Stimulated activated CD8-positive, alpha-beta memory T cell treated with anti-CD3 and anti-CD28 coated beads, Interleukin-12 subunit alpha, Interleukin-12 subunit beta, amount 100 ng/mL, for 24 hours (primary cell): Measurements from ENCODE around the gene STK36.
"Not testable (repeated sequence)": the region's sequence is repeated elsewhere in the genome, so short reads cannot be mapped to it uniquely, and the experiment has no call there.

Experiments used
- DNase-seq: peaks from one replicate; pipeline ENCODE4 v3.0.0-alpha.2; 2020; ENCODE audit errors: extremely low read depth

The STK36 gene

DNA sequence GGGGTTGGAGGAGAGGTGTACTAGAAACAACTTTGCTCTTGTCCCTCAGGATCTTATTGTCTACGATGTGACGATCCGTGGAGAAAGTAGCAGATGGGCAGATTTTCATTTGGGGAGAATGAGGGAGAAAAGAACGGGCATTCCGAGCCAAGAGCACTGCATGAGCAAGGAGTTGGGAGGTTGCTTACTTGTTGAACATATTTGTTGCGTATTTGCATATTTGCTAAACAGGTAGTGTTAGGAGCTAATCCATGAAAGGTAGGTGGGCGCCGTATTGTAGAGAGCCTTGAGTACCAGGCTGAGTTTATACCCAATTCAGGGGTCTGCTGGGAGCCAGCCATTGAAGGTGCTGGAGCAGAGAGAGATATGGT, 11.9 kb upstream of the STK36 start:
- no peak for DNase-seq

DNA sequence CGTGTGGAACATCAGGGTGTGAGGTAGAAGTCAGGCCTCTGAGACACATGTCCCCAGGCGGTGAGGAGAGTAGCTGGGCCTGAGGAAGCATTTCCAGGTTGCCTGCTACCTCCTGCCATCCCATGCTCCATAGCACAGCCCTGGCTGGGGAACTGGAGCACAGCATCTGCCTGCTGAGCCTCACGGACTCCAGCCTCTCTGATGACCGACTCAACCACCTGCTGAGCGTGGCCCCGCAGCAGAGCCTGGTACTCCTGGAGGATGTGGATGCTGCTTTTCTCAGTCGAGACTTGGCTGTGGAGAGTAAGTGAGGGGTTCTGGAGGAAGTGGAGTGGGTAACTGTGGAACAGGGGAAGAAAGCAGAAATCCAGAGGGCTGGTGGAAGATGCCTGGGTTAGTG, 9.5 kb upstream of the STK36 start:
- DNase-seq, result no peak

DNA sequence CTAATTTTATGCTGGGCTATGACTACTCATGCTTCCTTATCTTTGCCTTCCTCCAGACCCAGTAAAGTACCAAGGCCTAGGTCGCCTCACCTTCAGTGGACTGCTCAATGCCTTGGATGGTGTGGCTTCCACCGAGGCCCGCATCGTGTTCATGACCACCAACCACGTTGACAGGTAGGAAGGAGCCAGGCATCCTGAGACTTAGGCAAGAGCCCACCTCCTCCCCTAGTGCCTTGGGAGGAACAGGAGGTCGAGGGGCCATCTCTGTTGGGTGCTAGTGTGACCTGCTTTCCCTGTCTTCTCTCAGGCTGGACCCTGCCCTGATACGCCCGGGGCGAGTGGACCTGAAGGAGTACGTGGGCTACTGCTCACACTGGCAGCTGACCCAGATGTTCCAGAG, 9.1 kb upstream of the STK36 start:
- no peak for DNase-seq

DNA sequence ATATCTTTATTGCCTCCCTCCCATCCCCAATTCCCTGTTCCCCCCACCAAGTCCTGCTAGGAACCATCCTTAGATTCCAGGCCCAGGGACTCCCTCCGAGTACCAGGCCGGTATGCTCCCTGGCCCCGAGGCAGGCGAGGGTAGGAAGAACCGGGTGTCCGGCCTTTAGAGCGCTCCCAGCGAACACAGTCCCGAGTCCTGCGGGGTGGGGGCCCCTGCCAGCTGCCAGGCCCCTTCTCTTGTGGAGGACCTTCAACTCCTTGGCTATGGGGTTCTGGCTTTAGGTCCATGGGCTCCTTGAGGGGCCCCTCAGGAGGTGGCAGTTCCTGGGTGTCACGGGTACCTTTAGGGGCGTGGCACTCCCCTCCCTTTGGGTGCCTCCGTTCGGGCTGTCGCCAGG, 8.0 kb upstream of the STK36 start:
- no peak for DNase-seq

DNA sequence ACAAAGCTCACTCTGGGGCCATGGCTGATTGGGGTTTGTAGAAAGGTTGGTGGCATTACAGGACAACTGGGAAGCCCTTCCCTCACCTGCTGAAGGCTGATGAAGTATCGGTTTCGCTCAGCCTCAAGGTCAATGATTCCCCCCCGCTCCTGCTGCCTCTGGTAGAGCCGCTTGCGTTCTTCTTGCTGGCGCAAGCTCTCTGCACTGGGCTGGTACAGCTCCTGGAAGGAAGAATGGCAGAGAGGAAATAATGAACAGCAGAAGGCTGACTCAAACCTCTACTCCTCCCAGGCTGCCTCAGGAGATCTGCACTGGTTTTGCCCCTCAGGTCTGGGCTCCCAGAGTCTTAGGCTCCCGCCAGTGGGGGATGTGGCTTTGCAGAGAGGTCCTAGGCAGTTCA, 7.2 kb upstream of the STK36 start:
- no peak for DNase-seq

DNA sequence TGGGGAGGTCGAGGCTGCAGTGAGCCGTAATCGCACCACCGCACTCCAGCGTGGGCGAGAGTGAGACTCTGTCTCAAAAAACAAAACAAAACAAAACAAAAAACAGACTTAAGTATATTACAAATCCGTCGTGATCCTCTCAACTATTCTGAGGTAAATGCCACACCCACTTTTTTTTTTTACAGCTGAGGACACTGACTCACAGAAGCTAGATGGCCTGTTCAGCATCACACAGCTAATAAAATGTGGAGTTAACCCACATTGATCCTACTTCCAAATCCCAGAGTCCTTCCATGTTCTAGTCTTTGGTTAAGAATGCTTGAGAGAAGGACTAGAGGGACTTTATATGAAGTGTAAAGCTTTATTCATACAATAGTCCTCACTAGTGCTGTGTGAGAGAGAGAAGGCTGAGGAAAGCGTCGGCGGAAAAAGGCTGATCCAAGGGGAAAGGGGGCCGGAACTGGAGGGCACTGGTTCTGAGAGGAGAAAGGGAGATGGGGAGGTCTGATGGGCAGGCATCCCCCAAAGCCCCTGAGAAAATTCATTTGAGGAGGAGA, 711 bp upstream of the STK36 start:
- DNase-seq, result no peak

DNA sequence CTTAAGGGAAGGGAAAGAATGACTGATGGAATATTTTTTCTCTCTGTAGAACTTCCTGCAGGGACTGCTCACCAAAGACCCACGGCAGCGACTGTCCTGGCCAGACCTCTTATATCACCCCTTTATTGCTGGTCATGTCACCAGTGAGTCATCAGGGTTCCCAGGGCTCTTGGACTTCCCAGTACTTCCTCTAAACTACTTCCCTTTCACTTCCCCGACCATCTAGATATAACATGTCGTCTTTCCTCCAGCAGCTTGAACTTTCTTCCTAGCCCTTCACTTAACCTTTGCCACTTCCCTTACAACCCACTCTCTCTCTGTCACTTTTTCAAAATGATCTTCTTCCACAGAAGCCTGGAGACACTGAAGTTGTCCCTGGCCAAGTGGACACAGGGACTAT, 7.2 kb downstream of the STK36 start:
- DNase-seq, result no peak

DNA sequence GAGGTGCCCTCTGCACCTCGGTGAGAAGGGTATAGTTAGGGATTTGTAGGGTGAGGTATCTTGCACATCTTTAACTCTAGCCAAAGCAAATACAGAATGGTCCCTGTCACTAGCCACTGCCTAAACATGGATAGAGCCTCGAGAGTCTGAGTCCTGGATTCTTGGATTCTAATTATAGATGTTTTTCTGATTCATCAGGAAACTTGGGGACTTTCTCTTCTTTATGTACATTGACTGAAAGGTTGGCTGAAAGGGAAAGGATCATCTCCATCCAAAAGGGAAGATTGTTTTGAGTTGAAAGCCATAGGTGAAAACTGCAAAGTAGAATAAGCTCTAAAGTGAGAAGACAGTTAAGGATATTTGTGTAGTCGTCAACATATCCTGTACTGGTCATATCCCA, 8.2 kb downstream of the STK36 start:
- no peak for DNase-seq

DNA sequence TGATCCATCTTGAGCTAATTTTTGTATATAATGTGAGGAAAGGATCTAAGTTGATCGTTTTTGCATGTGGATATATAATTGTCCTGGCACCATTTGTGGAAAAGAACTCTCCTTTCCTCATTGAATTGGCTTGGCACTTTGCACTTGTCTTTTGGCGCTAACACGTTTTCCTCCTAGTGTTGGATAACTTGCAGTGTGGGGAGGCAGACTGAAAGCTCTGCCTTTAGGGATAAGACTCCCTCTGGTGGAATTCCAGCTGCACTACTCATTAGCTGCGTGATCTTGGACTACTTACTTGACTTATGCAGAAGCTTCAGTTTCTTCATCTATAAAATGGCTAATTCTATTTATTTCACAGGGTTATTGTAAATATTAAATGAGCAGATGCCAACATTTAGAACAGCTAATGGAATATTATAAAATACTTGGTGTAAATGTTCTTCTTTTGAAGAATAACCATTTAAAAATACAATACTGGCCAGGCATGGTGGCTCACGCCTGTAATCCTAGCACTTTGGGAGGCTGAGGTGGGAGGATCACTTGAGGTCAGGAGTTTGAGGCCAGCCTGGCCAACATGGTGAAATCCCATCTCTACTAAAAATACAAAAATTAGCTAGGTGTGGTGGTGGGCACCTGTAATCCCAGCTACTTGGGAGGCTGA, 15.6 kb downstream of the STK36 start:
- DNase-seq, result not testable (repeated sequence)

DNA sequence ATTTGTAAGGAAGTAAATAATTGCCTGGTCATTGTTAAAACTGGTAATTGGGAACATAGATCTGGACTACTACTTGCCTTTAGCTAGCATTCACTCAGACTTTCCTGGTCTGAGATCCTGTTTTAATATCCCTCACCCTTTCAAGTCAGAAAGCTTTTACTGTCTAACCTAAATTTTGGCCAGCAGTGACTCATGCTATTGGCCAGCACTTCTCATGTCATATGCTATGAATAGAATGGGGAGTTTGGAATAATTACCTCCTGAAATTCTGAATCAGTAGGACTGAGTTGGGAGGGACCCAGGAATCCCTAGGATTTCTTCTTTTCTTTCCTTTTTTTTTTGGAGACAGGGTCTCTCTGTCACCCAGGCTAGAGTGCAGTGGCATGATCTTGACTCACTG, 19.3 kb downstream of the STK36 start:
- DNase-seq, result no peak

DNA sequence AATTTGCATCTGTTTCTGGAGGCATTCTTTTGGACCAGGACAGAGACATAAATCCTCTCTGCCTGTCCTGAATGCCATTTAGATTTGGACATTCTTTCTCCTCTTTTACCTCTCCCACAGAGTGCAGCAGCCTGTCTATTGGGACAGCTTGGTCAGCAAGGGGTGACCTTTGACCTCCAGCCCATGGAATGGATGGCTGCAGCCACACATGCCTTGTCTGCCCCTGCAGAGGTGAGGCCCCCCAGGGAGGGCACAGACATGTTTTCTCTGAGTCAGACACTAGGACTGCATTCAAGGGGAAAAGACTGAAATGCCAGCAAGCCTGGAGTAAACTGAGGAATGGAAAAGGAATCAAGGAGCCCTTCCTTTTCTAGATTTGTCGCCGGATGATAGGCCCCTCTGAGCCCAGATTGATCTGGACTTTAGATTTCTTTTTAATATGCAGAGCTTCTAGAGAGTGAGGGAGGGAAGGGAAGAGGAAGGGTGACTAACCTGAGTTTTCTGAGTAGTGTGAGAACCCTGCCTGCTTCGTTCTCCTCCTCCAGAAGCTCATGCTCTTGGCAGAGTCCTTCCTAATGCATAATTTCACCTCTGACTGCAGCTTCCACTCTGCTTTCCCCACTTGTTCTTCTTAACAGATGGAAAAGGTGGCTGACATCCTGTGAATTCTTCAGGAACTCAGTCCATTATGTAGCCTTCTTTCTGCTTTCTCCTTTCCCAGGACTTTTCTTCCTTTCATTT, 22.7 kb downstream of the STK36 start:
- DNase-seq, result no peak

DNA sequence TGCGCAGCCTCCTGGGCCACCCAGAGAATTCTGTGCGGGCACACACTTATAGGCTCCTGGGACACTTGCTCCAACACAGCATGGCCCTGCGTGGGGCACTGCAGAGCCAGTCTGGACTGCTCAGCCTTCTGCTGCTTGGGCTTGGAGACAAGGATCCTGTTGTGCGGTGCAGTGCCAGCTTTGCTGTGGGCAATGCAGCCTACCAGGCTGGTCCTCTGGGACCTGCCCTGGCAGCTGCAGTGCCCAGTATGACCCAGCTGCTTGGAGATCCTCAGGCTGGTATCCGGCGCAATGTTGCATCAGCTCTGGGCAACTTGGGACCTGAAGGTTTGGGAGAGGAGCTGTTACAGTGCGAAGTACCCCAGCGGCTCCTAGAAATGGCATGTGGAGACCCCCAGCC, 27.0 kb downstream of the STK36 start:
- DNase-seq, result no peak

DNA sequence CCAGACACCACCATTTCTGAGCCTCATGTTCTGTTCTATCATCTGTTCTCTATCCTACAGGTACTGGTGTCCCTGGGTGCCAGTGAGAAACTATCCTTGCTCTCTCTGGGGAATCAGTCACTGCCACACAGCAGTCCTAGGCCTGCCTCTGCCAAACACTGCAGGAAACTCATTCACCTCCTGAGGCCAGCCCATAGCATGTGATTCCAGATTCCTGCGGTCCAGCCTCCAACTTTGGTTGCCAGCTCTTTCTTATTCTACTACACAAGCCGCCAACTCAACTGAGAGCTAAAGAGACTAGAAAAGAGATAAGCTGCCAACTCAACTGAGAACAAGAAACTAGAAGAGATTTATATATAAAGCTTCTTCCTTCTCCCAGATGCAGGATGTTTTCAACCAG, 29.9 kb downstream of the STK36 start:
- no peak for DNase-seq

DNA sequence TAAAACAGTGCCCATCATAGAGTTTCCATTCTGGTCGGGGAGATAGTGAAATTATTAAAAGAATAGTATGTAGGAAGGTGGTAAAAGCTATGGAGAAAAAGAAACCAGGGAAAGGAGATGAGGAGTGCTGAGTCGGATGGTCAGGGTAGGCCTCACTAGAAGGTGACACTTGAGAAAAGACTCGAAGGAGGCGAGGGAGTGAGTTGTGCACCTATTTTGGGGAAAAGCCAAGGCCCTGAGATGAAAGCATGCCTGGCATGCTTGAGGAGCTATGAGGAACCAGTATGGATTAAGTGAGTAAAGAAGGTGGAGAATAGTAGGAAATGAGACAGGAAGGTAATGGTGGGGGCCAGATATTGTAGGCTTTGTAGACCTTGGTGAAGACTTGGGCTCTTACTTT, 31.5 kb downstream of the STK36 start:
- no peak for DNase-seq

DNA sequence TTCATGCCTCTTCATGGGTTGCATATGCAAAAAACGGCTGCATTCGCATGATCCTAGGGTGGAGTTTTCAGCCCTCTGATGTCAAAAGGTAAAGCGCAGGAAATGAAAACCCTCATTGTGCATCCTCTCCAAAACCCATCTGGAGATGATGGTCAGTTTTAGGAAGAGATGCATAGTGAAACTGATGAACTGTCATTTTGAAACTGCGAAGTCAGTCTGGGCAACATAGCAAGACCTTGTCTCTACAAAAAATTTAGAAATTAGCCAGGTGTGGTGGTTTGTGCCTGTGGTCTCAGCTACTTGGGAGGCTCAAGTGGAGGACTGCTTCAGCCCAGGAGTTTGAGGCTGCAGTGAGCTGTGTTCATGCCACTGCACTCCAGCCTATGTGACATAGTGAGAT, 36.2 kb downstream of the STK36 start:
- DNase-seq, result no peak

DNA sequence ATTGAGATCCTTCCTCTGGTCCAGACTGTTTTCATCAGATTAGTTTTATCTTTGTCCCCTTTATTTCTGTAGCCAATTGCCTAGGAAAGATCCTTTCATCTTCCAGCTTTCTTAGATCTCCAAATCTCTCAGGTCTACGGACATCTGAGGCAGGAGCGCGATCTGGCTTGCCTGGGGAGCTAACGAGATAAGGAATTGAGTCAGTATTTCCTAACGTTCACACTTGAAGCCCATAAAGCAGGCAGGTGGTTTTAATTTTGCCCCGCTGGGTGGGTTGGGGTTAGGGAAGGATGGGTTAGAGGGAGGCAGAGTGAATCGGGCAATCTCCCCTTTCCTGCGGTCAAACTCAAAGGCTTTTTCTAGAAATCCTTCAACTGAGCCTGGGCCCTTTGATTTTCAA, 38.0 kb downstream of the STK36 start:
- no peak for DNase-seq

DNA sequence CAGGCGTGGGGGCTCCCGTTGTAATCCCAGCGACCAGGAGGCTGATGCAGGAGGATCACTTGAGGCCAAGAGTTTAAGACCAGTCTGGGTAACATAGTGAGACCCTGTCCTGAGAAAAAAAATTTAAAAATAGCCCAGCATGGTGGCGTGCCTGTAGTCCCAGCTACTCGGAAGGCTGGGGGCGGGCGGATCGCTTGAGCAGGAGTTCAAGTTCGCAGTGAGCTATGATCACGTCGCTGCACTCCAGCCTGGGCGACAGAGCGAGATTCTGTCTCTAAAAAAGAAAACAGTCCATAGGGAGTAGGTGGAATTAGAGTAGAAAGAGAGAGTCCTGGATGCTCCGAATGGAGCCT, 38.4 kb downstream of the STK36 start:
- DNase-seq, result no peak

DNA sequence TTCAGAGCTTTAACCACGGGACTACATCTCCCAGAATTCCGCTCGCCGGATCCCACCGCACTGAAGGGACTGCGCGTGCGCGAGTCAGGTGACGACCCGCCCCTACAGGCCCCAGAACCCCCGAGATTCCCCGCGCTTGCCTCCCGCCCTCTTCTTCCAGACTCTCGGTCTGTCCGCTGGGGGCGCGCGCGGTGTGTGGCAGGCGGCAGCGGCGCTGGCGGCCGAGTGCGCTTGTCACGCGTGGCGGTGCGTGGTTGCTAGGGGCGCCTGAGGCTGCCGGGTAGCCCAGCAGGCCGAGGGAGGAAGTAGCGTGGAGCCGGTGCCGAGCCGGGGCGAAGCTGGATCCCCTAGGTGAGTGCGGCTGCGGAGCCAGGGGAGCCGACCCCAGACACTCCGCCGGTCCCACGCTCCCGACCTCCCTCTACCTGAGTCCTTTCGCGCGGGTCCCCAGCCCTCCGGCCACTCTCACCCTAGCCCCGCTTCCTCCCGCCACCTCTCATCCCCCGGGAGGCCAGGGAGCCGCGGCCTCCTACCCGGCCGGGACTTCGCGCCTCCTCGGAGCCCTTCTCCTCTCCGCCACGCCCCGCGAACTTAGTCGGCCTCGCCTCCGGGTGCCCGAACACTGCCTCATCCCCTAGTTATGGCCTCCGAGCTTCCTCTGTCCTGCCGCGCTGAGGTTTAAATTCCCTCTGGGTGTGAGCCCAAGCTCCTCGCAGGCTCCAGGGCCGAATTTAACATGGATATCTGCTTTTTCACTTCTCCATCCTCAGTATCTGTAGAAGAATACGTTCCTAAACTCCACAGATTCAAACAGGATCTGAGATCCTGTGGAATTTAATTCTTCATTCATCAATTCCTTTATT, 39.0 kb downstream of the STK36 start, which contains the start of gene TTLL4:
TSS of gene TTLL4 (plus strand) at position 149 of the 863 bp plus-strand sequence. CDS start 26,842 bp downstream, outside the sequence.
- DNase-seq, result peak; percentile 97

DNA sequence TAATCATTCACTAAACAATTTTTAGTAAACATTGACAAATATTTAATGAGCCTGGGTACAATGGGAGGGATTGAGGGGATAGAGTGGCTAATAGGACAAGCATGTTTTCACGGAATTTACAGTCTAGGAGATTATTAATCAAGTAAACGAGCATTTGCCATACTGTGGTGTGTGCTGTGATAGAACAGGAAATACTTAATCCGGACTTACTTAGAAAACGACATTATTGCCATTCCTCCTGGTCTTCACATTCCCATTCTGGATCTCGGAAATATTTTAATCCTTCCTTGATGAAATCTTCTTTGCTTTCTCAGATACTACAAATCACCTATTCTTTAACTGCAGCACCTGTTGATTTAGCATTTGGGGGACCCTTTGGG, 39.7 kb downstream of the STK36 start:
- DNase-seq, result no peak

DNA sequence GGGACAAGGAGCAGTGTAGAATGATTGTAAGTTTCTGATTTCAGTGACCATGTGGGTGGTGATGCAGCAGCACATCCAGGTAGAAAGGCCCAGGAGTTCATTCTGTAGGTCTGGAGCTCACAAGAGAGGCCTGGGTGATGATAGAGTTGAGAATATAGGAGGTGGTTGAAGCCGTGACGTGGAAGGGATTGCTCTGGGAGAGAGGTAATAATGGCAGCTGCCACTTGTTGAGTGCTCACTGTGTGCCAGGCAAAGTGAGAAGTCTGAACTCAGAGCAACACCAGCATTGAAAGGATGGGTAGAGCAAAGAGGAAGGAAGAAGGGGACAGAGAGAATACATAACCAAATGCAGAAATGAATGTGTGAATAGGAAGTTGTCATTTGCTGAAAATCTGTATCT, 42.0 kb downstream of the STK36 start:
- DNase-seq, result no peak

DNA sequence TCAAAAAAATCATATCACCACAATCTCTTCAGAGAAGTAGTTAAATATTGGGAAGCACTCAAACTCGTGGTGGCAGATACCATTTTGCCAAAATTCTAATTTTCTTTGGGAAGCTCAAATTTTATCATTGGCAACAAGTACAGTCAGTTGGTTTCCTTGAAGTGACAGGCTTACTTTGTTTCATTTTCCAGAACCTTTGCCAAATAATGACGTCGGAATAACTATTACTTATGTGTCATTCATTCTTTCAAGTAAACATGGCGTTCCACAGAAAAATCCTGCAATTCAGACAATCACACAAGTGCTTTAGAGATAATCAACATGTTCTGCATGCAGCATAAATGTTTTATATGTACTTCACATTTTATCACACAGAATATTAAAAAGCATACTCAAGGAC, 44.2 kb downstream of the STK36 start:
- DNase-seq, result no peak

DNA sequence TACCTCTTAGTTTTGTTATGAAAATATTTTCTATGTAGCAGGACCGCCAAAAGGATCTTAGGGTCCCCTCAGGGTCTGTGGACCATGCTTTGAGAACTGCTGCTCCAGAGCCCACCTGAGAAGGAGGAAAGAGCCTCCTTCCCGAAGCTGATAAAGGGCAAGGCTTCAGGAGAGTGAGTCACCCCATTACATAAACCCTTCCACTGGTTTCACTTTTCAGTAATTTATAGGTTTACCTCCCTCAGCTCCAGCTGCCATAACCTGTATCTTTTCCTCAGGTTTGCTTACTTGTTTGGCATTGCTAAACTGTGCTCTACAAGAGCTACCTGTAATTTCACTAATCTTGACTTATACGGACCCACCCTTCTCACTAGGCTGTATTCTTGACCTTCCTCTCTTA, 45.4 kb downstream of the STK36 start:
- no peak for DNase-seq

DNA sequence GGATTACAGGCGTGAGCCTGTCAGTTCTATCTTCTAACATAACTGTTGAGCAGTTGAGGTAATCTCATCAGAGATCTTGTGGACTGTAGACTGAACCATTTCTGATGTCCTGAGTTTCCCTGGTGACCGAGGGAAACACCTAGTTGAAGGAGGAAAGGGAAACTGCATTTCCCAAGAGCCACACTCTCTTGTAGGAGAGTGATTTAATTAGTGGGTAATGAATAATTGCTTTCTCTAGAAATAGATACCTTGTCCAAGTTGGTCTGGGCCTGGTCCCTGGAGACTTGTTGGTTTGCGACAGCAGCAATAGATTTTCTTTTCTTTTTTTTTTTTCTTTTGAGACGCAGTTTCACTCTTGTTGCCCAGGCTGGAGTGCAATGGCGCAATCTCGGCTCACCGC, 46.2 kb downstream of the STK36 start:
- DNase-seq, result no peak
